Measurements from ENCODE around the gene MYH2.

MYH2 gene

DNA sequence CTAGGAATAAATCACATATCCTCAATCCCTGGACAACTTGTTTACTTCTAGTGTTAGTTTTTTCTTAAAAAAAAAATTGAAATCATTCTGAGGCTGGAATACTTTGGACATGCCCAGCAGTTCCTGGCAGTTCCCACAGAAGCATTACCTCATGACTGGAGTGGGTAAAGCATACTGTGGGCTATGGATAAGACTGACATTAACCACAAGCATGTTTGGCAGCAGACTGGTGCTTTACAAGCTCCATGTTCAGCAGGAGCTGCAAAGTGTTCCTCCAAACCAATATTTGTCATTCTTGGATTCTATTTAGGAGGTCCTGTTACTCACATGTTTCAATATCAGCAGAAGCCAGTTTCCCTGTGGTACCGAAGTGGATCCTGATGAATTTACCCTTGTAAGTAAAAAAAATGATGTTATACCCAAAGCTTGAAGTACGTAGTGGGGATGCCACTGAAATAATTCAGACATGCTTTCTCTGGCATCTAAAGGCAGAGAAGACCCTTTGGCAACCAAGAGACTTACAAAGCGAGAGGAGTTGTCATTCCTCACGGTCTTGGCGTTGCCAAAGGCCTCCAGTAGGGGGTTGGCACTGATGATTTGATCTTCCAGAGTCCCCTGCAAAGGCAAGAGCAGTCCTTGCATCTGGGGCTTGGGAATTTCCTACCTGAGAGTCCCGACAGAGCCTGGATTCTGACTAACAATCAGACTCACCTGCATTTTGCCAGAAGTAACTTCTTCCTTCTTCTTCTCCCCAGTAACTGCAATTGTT is 36.0 kb downstream of the MYH2 start:
- DNase-seq = no peak

DNA sequence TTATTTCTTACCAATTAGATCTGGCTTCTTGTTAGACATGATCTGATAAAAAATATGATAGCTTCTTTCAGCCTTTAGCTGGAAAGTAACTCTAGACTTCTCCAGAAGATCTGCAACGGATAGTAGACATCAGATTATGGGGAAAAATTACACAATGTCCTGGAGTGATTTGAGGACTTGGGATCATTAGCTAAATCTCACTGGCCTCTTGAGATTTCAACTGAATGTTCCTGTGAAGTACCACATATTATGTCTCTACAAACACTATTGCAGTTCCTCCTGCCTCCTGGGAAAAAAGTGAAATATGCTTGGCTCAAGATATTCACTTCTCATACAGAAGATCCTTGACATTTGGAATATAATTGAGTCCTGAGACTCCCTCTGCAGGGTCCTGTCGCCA is 36.6 kb downstream of the MYH2 start:
- DNase-seq = no peak

DNA sequence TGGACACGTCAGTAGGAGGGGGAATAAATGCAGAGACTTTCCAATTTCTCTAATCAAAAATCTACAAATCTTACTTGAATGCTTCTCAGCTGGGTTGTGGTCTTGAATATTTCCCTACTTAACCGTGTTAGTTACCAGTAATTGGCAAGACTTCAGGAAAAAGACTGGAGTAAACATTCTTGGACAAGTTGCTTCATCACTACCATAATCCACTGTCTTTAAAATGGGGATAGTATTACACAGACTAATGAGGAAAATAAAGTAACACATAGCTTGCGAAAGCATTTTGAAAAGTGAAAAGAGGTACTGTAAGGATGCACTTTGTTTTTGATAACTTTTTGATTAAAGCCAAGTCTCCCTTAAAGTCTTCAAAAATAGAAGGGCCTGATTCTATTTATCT is 49.5 kb downstream of the MYH2 start:
- no peak for DNase-seq

DNA sequence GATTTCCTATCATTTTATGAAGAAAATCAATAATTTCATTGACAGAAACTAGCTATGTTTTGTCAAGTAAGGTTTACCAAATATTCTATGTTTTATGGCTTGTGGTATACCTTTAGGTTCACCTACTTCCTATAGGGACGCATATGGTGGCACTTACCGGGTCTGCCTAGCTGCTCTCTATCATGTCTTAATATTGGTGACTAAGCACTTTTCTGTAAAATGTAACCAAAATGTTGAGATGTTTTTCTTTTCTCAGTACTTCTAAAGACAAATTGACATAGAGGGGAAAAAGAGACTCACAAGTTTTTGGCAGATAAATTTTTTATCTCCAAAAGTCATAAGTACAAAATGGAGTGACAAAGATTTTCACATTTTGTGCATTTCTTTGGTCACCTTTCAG is 57.5 kb downstream of the MYH2 start:
- DNase-seq = no peak

DNA sequence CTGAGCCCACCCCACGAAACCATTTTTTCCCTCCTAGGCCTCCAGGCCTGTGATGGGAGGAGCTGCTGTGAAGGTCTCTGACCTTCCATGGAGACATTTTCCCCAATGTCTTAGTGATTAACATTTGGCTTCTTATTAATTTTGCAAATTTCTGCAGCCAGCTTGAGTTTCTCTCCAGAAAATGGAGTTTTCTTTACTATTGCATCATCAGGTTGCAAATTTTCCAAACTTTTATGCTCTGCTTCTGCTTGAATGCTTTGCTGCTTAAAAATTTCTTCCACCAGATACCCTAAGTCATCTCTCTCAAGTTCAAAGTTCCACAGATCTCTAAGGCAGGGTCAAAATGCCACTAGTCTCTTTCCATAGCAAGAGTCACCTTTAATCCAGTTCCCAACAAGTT is 67.2 kb downstream of the MYH2 start:
- DNase-seq = no peak

DNA sequence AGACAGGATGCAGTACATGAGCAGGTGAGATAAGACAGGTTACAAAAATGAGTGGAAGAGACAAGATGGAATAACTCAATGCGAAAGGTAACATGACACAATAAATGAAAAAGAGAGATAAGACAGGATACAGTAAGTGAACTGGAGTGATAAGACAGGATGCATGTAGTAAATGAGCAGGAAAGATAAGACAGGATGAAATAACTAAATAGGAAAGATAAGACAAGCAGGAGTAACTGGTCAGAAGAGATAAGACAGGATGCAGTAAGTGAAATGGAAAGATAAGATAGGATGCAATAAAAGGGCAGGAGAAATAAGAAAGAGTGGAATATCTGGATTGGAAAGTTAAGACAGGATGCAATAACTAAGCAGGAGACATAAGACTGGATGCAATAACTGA is 71.8 kb downstream of the MYH2 start:
- DNase-seq = no peak

DNA sequence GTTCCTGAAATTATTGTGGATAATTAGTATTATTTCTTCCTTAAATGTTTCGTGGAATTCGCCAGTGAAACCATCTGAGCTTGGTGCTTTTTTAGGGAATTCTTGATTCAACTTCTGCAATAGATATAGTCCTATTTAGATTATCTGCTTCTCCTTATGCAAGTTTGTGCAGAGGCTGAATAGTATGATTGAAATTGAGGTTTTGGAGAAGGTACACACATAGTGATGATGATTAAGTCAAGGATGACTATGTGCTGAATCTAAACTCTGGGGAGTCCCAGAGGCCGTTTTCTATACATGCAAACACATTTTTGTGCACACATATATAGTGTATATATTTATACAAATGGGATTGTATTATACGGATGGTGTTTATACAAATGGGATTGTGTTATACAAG is 74.9 kb downstream of the MYH2 start:
- DNase-seq = no peak

DNA sequence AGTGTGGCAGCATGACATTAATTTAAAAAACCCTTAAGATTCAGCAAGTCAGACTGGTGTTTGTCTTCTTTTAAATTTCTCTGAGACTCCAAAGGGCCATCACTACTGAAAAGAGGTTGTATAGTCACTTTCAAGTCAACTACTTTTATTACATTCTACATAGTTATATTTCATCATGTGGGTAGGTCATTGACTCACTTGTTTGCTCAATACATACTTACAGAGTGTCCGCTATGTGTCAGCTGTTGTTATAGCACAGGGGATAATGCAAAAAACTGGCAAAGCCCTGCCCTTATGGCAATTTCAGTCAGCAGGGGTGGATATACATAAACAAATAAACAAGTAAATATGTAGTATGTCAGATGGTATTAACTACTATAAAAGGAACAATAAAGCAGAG is 77.6 kb downstream of the MYH2 start:
- DNase-seq = no peak

Data from kidney glomerular epithelial cell (primary cell).